ENCODE results near the gene IQSEC1. TPM values are rescaled to one million over a fixed set of nuclear protein-coding genes. Genes with fewer than 3 reads are reported as not detected.

IQSEC1 gene
- total RNA-seq, 1 experiment from 2014 or later, result 13.0 TPM

DNA sequence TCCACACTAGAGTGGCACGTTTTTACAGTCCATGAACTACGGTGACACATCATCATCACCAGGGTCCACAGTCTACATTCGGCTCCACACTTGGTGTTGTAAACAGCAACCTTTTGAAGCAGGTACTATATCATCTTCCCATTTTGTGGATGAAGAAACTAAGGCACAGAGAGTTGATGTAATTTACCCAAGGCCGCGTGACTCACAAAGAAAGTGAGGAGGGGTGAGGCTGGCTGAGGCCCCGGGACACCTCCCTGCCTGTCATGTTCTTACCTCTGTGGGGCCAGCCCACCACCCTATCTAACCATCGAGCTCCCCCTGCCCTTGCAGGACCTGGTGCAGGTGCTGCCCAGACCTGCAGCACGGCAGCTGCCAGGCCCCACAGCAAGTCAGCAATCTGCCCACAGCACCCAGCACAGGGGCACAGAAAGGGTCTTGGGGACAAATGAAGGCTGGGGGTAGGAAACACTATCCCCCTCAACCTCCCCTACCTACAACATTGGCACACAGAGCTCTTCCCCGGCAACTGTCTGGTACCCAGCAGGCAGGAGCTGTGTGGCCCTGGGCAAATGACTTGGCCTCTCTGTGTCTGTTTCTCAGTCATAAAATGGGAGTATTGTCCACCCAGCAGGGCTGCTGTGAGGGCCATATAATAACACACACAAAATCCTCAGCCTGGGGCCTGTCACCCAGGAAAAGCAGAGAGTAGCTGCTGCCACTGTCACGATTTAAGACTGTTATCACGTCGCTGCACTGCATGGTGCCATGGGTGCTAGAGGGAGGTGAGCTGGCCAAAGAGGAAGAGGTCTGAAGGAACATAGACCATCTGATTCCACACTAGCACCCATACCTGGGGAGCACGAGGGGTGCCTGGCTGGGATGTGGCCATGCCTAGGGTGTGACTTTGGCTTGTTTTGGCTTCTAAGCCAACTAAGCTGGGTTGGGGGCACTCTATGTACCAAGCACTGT is 115.1 kb downstream of the IQSEC1 start:
- DNase-seq (ENCODE audit: low spot score), result no peak
- peaks cover 18% of the 10 kb centered on the region for H3K4me1 ChIP-seq (ENCODE audit: insufficient read depth, low read length, poor library complexity, severe bottlenecking)
- H3K4me3 ChIP-seq (ENCODE audit: low read depth, low read length, poor library complexity, severe bottlenecking), result no peak overlapping the region
- ChIA-PET POLR2A (ENCODE audit: low non-redundant PET) (no interaction called here), CTCF (no interaction called here)
- no peaks in the 10 kb centered on the region for H3K27me3 ChIP-seq (replicated peaks; ENCODE audit: insufficient read depth, low read depth, low read length, poor library complexity)
- no peaks in the 10 kb centered on the region for H3K36me3 ChIP-seq (ENCODE audit: insufficient read depth, low read length, poor library complexity, severe bottlenecking)
- H3K27ac ChIP-seq (ENCODE audit: low read depth, low read length, poor library complexity, severe bottlenecking), result no peak overlapping the region
- intact Hi-C loops (cut with micrococcal nuclease; ENCODE audit: unreplicated experiment), result no loop called here
- no TSS peak for BruUV-seq (replicated peaks)
- H3K9me3 ChIP-seq (ENCODE audit: low read depth, low read length, poor library complexity, severe bottlenecking), result no peaks in the 10 kb centered on the region
- no peak for TF ChIP-seq EZH2 (IDR thresholded peaks at IDR 0.05; ENCODE audit: borderline replicate concordance, low read depth, low read length, poor library complexity, severe bottlenecking)

DNA sequence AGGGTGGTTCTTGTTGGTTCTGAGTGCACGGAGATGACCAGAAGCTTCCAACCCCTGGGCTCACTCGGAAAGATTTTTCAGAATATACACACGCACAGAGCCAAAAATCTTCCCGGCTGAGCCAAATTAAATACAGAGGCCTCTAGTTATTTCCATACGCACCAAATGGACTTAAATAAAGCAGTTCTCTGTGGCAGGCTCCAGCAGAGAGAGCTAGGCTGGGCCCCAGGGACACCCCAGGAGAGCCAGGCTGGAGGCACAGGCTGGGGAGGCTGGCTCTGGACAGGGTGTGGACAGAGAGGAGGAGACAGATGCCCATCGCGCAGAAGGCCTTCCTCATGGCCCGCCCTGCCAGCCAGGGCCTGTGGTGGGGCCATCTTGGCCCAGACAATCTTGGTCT is 115.9 kb downstream of the IQSEC1 start:
- no peak for DNase-seq (ENCODE audit: low spot score)
- CTCF ChIA-PET, result no interaction called here
- Histone ChIP-seq H3K27me3 (replicated peaks; ENCODE audit: insufficient read depth, low read depth, low read length, poor library complexity) (no peaks in the 10 kb centered on the region), H3K27ac (ENCODE audit: low read depth, low read length, poor library complexity, severe bottlenecking) (no peak overlapping the region), H3K4me1 (ENCODE audit: insufficient read depth, low read length, poor library complexity, severe bottlenecking) (peaks cover 18% of the 10 kb centered on the region), H3K36me3 (ENCODE audit: insufficient read depth, low read length, poor library complexity, severe bottlenecking) (no peaks in the 10 kb centered on the region), H3K9me3 (ENCODE audit: low read depth, low read length, poor library complexity, severe bottlenecking) (no peaks in the 10 kb centered on the region), H3K4me3 (ENCODE audit: low read depth, low read length, poor library complexity, severe bottlenecking) (no peak overlapping the region)
- BruUV-seq (replicated peaks), result no TSS peak
- intact Hi-C loops (cut with micrococcal nuclease; ENCODE audit: unreplicated experiment), result no loop called here
- TF ChIP-seq EZH2 (IDR thresholded peaks at IDR 0.05; ENCODE audit: borderline replicate concordance, low read depth, low read length, poor library complexity, severe bottlenecking), result no peak
- TF ChIP-seq, protein P1, sequence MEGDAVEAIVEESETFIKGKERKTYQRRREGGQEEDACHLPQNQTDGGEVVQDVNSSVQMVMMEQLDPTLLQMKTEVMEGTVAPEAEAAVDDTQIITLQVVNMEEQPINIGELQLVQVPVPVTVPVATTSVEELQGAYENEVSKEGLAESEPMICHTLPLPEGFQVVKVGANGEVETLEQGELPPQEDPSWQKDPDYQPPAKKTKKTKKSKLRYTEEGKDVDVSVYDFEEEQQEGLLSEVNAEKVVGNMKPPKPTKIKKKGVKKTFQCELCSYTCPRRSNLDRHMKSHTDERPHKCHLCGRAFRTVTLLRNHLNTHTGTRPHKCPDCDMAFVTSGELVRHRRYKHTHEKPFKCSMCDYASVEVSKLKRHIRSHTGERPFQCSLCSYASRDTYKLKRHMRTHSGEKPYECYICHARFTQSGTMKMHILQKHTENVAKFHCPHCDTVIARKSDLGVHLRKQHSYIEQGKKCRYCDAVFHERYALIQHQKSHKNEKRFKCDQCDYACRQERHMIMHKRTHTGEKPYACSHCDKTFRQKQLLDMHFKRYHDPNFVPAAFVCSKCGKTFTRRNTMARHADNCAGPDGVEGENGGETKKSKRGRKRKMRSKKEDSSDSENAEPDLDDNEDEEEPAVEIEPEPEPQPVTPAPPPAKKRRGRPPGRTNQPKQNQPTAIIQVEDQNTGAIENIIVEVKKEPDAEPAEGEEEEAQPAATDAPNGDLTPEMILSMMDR (conservative IDR thresholded peaks at IDR 0.05; ENCODE audit: low read depth, low read length), result no peak
- POLR2A ChIA-PET (ENCODE audit: low non-redundant PET), result no interaction called here

DNA sequence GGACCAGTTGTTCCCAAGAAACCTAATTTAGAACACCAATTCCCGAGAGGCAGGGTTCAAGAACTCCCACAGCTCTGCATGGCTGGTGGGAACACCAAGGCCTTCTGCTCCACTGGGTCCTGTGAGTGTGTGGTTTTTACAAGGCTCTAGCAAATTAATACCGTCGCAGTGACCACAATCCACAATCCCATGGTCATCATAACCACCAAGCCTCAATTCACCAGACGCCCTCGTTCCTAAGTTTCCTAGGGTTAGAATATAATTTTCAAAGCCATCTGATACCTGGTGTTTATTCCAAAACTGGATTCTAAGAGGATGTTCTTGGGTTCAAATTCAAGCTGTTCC is 116.9 kb downstream of the IQSEC1 start:
- H3K4me3 ChIP-seq (ENCODE audit: low read depth, low read length, poor library complexity, severe bottlenecking), result no peak overlapping the region

More for the DNA sequence above, 116.9 kb downstream of the IQSEC1 start:
- Histone ChIP-seq H3K27me3 (replicated peaks; ENCODE audit: insufficient read depth, low read depth, low read length, poor library complexity) (no peaks in the 10 kb centered on the region), H3K4me1 (ENCODE audit: insufficient read depth, low read length, poor library complexity, severe bottlenecking) (peaks cover 18% of the 10 kb centered on the region), H3K27ac (ENCODE audit: low read depth, low read length, poor library complexity, severe bottlenecking) (no peak overlapping the region), H3K9me3 (ENCODE audit: low read depth, low read length, poor library complexity, severe bottlenecking) (no peaks in the 10 kb centered on the region), H3K36me3 (ENCODE audit: insufficient read depth, low read length, poor library complexity, severe bottlenecking) (no peaks in the 10 kb centered on the region)
- POLR2A ChIA-PET (ENCODE audit: low non-redundant PET), result no interaction called here
- intact Hi-C loops (cut with micrococcal nuclease; ENCODE audit: unreplicated experiment), result no loop called here
- no peak for DNase-seq (ENCODE audit: low spot score)
- BruUV-seq (replicated peaks), result no TSS peak
- CTCF ChIA-PET, result no interaction called here
- TF ChIP-seq EZH2 (IDR thresholded peaks at IDR 0.05; ENCODE audit: borderline replicate concordance, low read depth, low read length, poor library complexity, severe bottlenecking), result no peak
- TF ChIP-seq, protein P1 (conservative IDR thresholded peaks at IDR 0.05; ENCODE audit: low read depth, low read length), result no peak

Data from A673 (cell line).